ENCODE measurements around the gene PER2. TPM values are rescaled to one million over a fixed set of nuclear protein-coding genes. Genes with fewer than 3 reads are reported as not detected.

Gene PER2
- total RNA-seq, 4 donors from 2014 or later: 24.3 to 105 (median 85.9) TPM

- Histone ChIP-seq H3K4me1 (peaks cover 31% of the 10 kb centered on the region), H3K36me3 (no peaks in the 10 kb centered on the region), H3K9me3 (no peaks in the 10 kb centered on the region), H3K27me3 (no peaks in the 10 kb centered on the region), H3K4me3 (peak overlapping the region; percentile 71), H3K27ac (peak overlapping the region; percentile 99)
- 56% methylated on average over 18 of the region's 18 CpGs for WGBS
- no peak for DNase-seq (ENCODE audit: low spot score in 2 of 2)
- TF ChIP-seq CTCF (IDR thresholded peaks at IDR 0.05) (no peak), POLR2AphosphoS5 (IDR thresholded peaks at IDR 0.05) (no peak), POLR2A (IDR thresholded peaks at IDR 0.05) (no peak), EP300 (IDR thresholded peaks at IDR 0.05) (no peak)
These were observed 84.3 kb downstream of the PER2 start for GRCh38 chr2:238203973-238204683.

GRCh38 chr2:238203094-238203972, 85.1 kb downstream of the PER2 start, which contains the start of gene ILKAP:
ILKAP (minus strand) TSS chr2:238203695; CDS start chr2:238203553, 142 bp downstream.
- WGBS: under 1% methylated on average over 17 of the region's 126 CpGs
- Histone ChIP-seq H3K27me3 (no peaks in the 10 kb centered on the region), H3K4me3 (peak within 1 kb of the TSS; percentile 71), H3K27ac (peak within 1 kb of the TSS; percentile 99), H3K36me3 (no peaks in the 10 kb centered on the region), H3K9me3 (no peaks in the 10 kb centered on the region), H3K4me1 (peaks cover 31% of the 10 kb centered on the region)
- TF ChIP-seq POLR2AphosphoS5 (IDR thresholded peaks at IDR 0.05): no peak
- TF ChIP-seq POLR2A (IDR thresholded peaks at IDR 0.05): peak; percentile 69 to 91
- DNase-seq (ENCODE audit: low spot score in 2 of 2): peak; percentile 89 to 91

GRCh38 chr2:238202326-238203093, 85.9 kb downstream of the PER2 start:
- H3K27ac ChIP-seq: peak overlapping the region; percentile 99
- TF ChIP-seq POLR2AphosphoS5 (IDR thresholded peaks at IDR 0.05): no peak
- no peak for TF ChIP-seq CTCF (IDR thresholded peaks at IDR 0.05)
- TF ChIP-seq POLR2A (IDR thresholded peaks at IDR 0.05): no peak
- TF ChIP-seq EP300 (IDR thresholded peaks at IDR 0.05): no peak
- peaks cover 31% of the 10 kb centered on the region for H3K4me1 ChIP-seq
- no peaks in the 10 kb centered on the region for H3K9me3 ChIP-seq
- no peak for DNase-seq (ENCODE audit: low spot score in 2 of 2)
- WGBS: 11% methylated on average over 15 of the region's 27 CpGs
- no peaks in the 10 kb centered on the region for H3K36me3 ChIP-seq
- H3K27me3 ChIP-seq: no peaks in the 10 kb centered on the region
- peak overlapping the region; percentile 71 for H3K4me3 ChIP-seq

Other genes starting within 250 kb of the PER2 start
- gene SCLY, start 227.6 kb downstream of the PER2 start, total RNA-seq: 10 to 100 TPM in 2 of 4 donors, 1 to 10 TPM in 2; 5.5 to 14.5 (median 9.6) TPM
- under 1 TPM in 2 of 4 donors, not detected in 2; 0.25 to 0.56 TPM for gene ESPNL, start 188.3 kb downstream of the PER2 start, total RNA-seq
- under 1 TPM in 2 of 4 donors, not detected in 2; 0.13 to 0.23 TPM for gene KLHL30, start 149.9 kb downstream of the PER2 start, total RNA-seq
- not detected for gene ERFE, start 129.6 kb downstream of the PER2 start, total RNA-seq
- 10 to 100 TPM; 36.3 to 82.6 (median 49.6) TPM for gene ILKAP, start 84.9 kb downstream of the PER2 start, total RNA-seq
- gene HES6, start 48.6 kb downstream of the PER2 start, total RNA-seq: 1 to 10 TPM; 4.0 to 10.0 (median 7.0) TPM
- 10 to 100 TPM; 10.2 to 15.4 (median 10.6) TPM for gene TRAF3IP1, start 31.9 kb upstream of the PER2 start, total RNA-seq
- gene ASB1, start 138.3 kb upstream of the PER2 start, total RNA-seq: 10 to 100 TPM; 17.1 to 48.8 (median 22.1) TPM